A549 treated with AZD9567 at 1 μM for 4 hours (cell line): ENCODE results near the gene MTCH2. TPM values are rescaled to one million over a fixed set of nuclear protein-coding genes. Genes with fewer than 3 reads are reported as not detected.

Experiments
- total RNA-seq: library from RNA; stranded (reverse); fragments of 200-300 nt; extraction: Qiagen RNA extraction; gene quantifications from 5 replicates; pipeline ENCODE4 v1.2.3, GENCODE V29; 2022; ENCODE audit not compliant: insufficient read depth

Gene MTCH2
- 128 to 156 TPM (median 136 TPM) in 5 replicates for total RNA-seq

GRCh38 chr11:47642099-47642855 is at the start of gene MTCH2:
MTCH2 (minus strand) TSS chr11:47642559; CDS start chr11:47642465, 94 bp downstream.

DNA sequence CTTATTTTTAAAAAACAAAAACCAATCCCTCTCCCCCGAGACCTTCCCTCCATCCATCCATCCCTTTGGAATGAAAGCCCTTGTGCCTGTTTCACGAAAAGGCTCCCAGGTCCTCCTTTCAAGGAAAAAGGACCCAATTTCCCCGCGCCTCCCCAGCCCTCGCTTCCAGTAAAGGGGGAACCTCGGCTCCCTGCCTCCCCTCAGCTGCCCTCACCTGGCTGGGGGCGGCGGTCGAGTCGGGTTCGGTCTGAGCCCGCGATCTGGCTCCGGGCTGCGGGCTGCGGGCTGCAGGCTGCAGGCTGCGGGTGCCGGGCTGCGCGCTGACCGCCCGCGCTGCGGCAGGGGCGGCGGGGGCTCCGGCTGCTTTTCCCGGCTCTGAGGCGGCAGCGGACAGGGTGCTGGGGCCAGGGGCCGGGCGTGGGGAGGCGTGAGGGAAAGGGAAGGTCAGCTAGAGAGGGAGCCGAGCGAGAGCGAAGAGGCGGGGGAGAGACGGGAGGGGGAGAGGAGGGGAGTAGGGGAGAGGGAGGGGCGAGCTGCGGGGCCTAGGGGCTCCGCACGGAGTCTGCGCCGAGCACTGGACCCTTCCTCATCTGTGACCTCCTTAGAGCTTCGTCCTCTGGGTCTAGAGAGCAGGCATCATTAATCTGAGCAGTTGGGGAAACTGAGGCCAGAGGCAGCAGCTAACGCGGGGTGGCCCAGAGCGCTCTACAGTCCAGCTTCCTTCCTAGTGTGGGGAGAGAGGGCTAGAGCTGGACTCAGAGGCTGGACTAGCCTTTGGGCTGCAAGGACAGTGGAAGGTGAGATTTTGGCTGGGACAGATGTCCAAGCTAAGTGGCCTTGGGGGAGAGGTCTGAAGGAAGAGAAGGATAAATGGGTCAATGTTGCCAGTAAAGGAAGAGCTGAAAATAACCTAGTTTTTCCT is 48.2 kb downstream of the MTCH2 start, which contains the start of gene C1QTNF4:
Gene C1QTNF4, minus strand, starts transcription at position 478 of the 922 bp plus-strand sequence. CDS start 3,601 bp downstream, outside the sequence.

GRCh38 chr11:47586098-47586855 is 56.1 kb downstream of the MTCH2 start, which contains the start of gene FAM180B:
FAM180B (plus strand) TSS chr11:47586678; CDS start chr11:47586769, 91 bp downstream.

GRCh38 chr11:47578524-47579494 is 63.5 kb downstream of the MTCH2 start, which contains the start of the genes KBTBD4 and NDUFS3:
KBTBD4 (minus strand) TSS chr11:47578970; CDS start chr11:47578951, 19 bp downstream.
NDUFS3 (plus strand) TSS chr11:47579074; CDS start chr11:47579092, 18 bp downstream.

Other genes starting within 250 kb of the MTCH2 start
- 41.7 to 59.2 TPM (median 54.4 TPM) in 5 replicates for gene SLC39A13, start 234.0 kb downstream of the MTCH2 start, total RNA-seq
- gene PSMC3, start 216.1 kb downstream of the MTCH2 start, total RNA-seq = 178 to 312 TPM (median 192 TPM) in 5 replicates
- gene RAPSN, start 193.4 kb downstream of the MTCH2 start, total RNA-seq = 0.11 to 0.45 TPM (median 0.26 TPM) in 4 of 5 replicates, not detected in the other
- 46.1 to 70.6 TPM (median 47.7 TPM) in 5 replicates for gene CELF1, start 89.4 kb downstream of the MTCH2 start, total RNA-seq
- 49.8 to 82.8 TPM (median 75.8 TPM) in 5 replicates for gene PTPMT1, start 77.0 kb downstream of the MTCH2 start, total RNA-seq
- 16.1 to 22.1 TPM (median 16.2 TPM) in 5 replicates for gene KBTBD4, start 63.6 kb downstream of the MTCH2 start, total RNA-seq
- 114 to 141 TPM (median 141 TPM) in 5 replicates for gene NDUFS3, start 63.5 kb downstream of the MTCH2 start, total RNA-seq
- 0.06 TPM in 2 of 5 replicates, not detected in the others for gene FAM180B, start 55.9 kb downstream of the MTCH2 start, total RNA-seq
- 0.07 to 0.19 TPM (median 0.08 TPM) in 3 of 5 replicates, not detected in the others for gene C1QTNF4, start 48.1 kb downstream of the MTCH2 start, total RNA-seq
- gene AGBL2, start 72.8 kb upstream of the MTCH2 start, total RNA-seq = 0.83 to 1.7 TPM (median 1.2 TPM) in 4 of 5 replicates, not detected in the other
- gene FNBP4, start 124.8 kb upstream of the MTCH2 start, total RNA-seq = 39.7 to 57.2 TPM (median 51.8 TPM) in 5 replicates
- gene NUP160, start 205.8 kb upstream of the MTCH2 start, total RNA-seq = 24.4 to 37.8 TPM (median 30.2 TPM) in 5 replicates